Activated CD4-positive, alpha-beta T cell treated with anti-CD3 and anti-CD28 coated beads, Interleukin-2, amount 10 ng/mL, durations not matched to agents 7 days and 5 days (primary cell): ENCODE measurements around the gene USP46. TPM values are rescaled to one million over a fixed set of nuclear protein-coding genes. Genes with fewer than 3 reads are reported as not detected.

Source experiments
- CTCF ChIA-PET: fragments of 350-600 bp; sonication (Branson Sonifier 250); formaldehyde crosslinking; loops from one replicate; lab custom pipeline; 2021; ENCODE audit warnings: antibody characterized with exemption; lab: Charles Lee
- POLR2A ChIA-PET: fragments of 350-600 bp; sonication (Branson Sonifier 250); formaldehyde crosslinking; loops from one replicate; lab custom pipeline; 2021; ENCODE audit warnings: antibody characterized with exemption; lab: Charles Lee
- DNase-seq: peaks from one replicate; pipeline ENCODE4 v3.0.0-alpha.2; 2020
- H3K27ac Mint-ChIP-seq: one replicate; pipeline ENCODE4 v1.8.0; 2021; ENCODE audit warnings: mild to moderate bottlenecking, moderate library complexity, mixed read lengths
- H3K27me3 Mint-ChIP-seq: one replicate; pipeline ENCODE4 v1.8.0; 2021; ENCODE audit warnings: mixed read lengths
- H3K36me3 Mint-ChIP-seq: one replicate; pipeline ENCODE4 v1.8.0; 2021; ENCODE audit warnings: low read depth, mixed read lengths
- H3K4me1 Mint-ChIP-seq: one replicate; pipeline ENCODE4 v1.8.0; 2021; ENCODE audit warnings: mixed read lengths
- H3K4me3 Mint-ChIP-seq: one replicate; pipeline ENCODE4 v1.8.0; 2021; ENCODE audit warnings: mild to moderate bottlenecking, moderate library complexity, mixed read lengths
- H3K9me3 Mint-ChIP-seq: one replicate; pipeline ENCODE4 v1.8.0; 2021; ENCODE audit warnings: mixed read lengths
- total RNA-seq, 2 experiments: library from RNA; stranded (reverse); gene quantifications; one replicate each; pipeline ENCODE4 v1.2.3, GENCODE V29; 2021

USP46 gene
- total RNA-seq, 2 experiments from 2014 or later: 8.7 to 8.9 TPM

- H3K4me3 Mint-ChIP-seq: no peak overlapping the region
- CTCF ChIA-PET: no interaction called here
These were observed 82.8 kb downstream of the USP46 start for GRCh38 chr4:52576326-52576725.

GRCh38 chr4:52575406-52575805 is 83.7 kb downstream of the USP46 start:
- POLR2A ChIA-PET: no interaction called here

More at GRCh38 chr4:52576326-52576725, 82.8 kb downstream of the USP46 start:
- POLR2A ChIA-PET: no interaction called here
- no peak for DNase-seq
- no peaks in the 10 kb centered on the region for H3K36me3 Mint-ChIP-seq
- H3K27ac Mint-ChIP-seq: no peak overlapping the region
- no peaks in the 10 kb centered on the region for H3K4me1 Mint-ChIP-seq
- peaks cover 4% of the 10 kb centered on the region for H3K27me3 Mint-ChIP-seq
- H3K9me3 Mint-ChIP-seq: no peaks in the 10 kb centered on the region

GRCh38 chr4:52574036-52574435 is 85.1 kb downstream of the USP46 start:
- H3K27ac Mint-ChIP-seq: no peak overlapping the region
- no peaks in the 10 kb centered on the region for H3K4me1 Mint-ChIP-seq
- DNase-seq: no peak
- CTCF ChIA-PET: no interaction called here
- H3K4me3 Mint-ChIP-seq: no peak overlapping the region
- peaks cover 4% of the 10 kb centered on the region for H3K27me3 Mint-ChIP-seq
- H3K36me3 Mint-ChIP-seq: no peaks in the 10 kb centered on the region
- H3K9me3 Mint-ChIP-seq: no peaks in the 10 kb centered on the region
- POLR2A ChIA-PET: no interaction called here

More at GRCh38 chr4:52575406-52575805, 83.7 kb downstream of the USP46 start:
- CTCF ChIA-PET: no interaction called here
- no peaks in the 10 kb centered on the region for H3K36me3 Mint-ChIP-seq
- DNase-seq: no peak
- no peaks in the 10 kb centered on the region for H3K4me1 Mint-ChIP-seq
- peaks cover 4% of the 10 kb centered on the region for H3K27me3 Mint-ChIP-seq
- no peak overlapping the region for H3K4me3 Mint-ChIP-seq
- H3K27ac Mint-ChIP-seq: no peak overlapping the region
- no peaks in the 10 kb centered on the region for H3K9me3 Mint-ChIP-seq

GRCh38 chr4:52573551-52573950 is 85.5 kb downstream of the USP46 start:
- Mint-ChIP-seq H3K27ac (no peak overlapping the region), H3K4me3 (no peak overlapping the region), H3K27me3 (peaks cover 4% of the 10 kb centered on the region), H3K4me1 (no peaks in the 10 kb centered on the region), H3K9me3 (no peaks in the 10 kb centered on the region), H3K36me3 (no peaks in the 10 kb centered on the region)
- CTCF ChIA-PET: no interaction called here
- DNase-seq: no peak
- POLR2A ChIA-PET: no interaction called here

- ChIA-PET POLR2A (no interaction called here), CTCF (no interaction called here)
- H3K4me1 Mint-ChIP-seq: no peaks in the 10 kb centered on the region
- H3K4me3 Mint-ChIP-seq: no peak overlapping the region
- H3K27ac Mint-ChIP-seq: no peak overlapping the region
- DNase-seq: no peak
- H3K27me3 Mint-ChIP-seq: peaks cover 4% of the 10 kb centered on the region
- no peaks in the 10 kb centered on the region for H3K9me3 Mint-ChIP-seq
- H3K36me3 Mint-ChIP-seq: no peaks in the 10 kb centered on the region
These were observed 86.1 kb downstream of the USP46 start for GRCh38 chr4:52572936-52573485.

- Mint-ChIP-seq H3K36me3 (no peaks in the 10 kb centered on the region), H3K4me1 (no peaks in the 10 kb centered on the region), H3K27me3 (peaks cover 3% of the 10 kb centered on the region), H3K27ac (no peak overlapping the region), H3K9me3 (no peaks in the 10 kb centered on the region), H3K4me3 (no peak overlapping the region)
- ChIA-PET POLR2A (no interaction called here), CTCF (no interaction called here)
- no peak for DNase-seq
These were observed 90.8 kb downstream of the USP46 start for GRCh38 chr4:52568351-52568750.

GRCh38 chr4:52566136-52567031 is 92.7 kb downstream of the USP46 start:
- no peaks in the 10 kb centered on the region for H3K9me3 Mint-ChIP-seq
- no peak overlapping the region for H3K4me3 Mint-ChIP-seq
- peaks cover 3% of the 10 kb centered on the region for H3K27me3 Mint-ChIP-seq
- POLR2A ChIA-PET: no interaction called here
- no peak for DNase-seq
- H3K4me1 Mint-ChIP-seq: no peaks in the 10 kb centered on the region
- CTCF ChIA-PET: no interaction called here
- H3K27ac Mint-ChIP-seq: no peak overlapping the region
- H3K36me3 Mint-ChIP-seq: no peaks in the 10 kb centered on the region

GRCh38 chr4:52560844-52561280 is 98.2 kb downstream of the USP46 start:
- CTCF ChIA-PET: no interaction called here
- Mint-ChIP-seq H3K4me1 (no peaks in the 10 kb centered on the region), H3K9me3 (no peaks in the 10 kb centered on the region), H3K27me3 (peaks cover 6% of the 10 kb centered on the region), H3K27ac (no peak overlapping the region), H3K4me3 (no peak overlapping the region), H3K36me3 (no peaks in the 10 kb centered on the region)
- no peak for DNase-seq
- POLR2A ChIA-PET: no interaction called here

- no peaks in the 10 kb centered on the region for H3K9me3 Mint-ChIP-seq
- CTCF ChIA-PET: no interaction called here
These were observed 103.8 kb downstream of the USP46 start for GRCh38 chr4:52555356-52555716.

GRCh38 chr4:52554612-52555355 is 104.3 kb downstream of the USP46 start:
- POLR2A ChIA-PET: no interaction called here
- Mint-ChIP-seq H3K9me3 (no peaks in the 10 kb centered on the region), H3K27me3 (peaks cover 8% of the 10 kb centered on the region), H3K4me3 (no peak overlapping the region), H3K36me3 (no peaks in the 10 kb centered on the region), H3K27ac (no peak overlapping the region), H3K4me1 (no peaks in the 10 kb centered on the region)
- DNase-seq: no peak
- CTCF ChIA-PET: interaction anchor here (0.9 kb wide), 1 partner anchor 54 kb away, joined by 3 read pairs; no protein-coding TSS in a partner anchor

More at GRCh38 chr4:52555356-52555716, 103.8 kb downstream of the USP46 start:
- Mint-ChIP-seq H3K27ac (no peak overlapping the region), H3K27me3 (peaks cover 8% of the 10 kb centered on the region), H3K4me3 (no peak overlapping the region), H3K36me3 (no peaks in the 10 kb centered on the region), H3K4me1 (no peaks in the 10 kb centered on the region)
- POLR2A ChIA-PET: no interaction called here
- DNase-seq: no peak

- Mint-ChIP-seq H3K36me3 (no peaks in the 10 kb centered on the region), H3K9me3 (no peaks in the 10 kb centered on the region), H3K27me3 (peaks cover 8% of the 10 kb centered on the region), H3K4me1 (no peaks in the 10 kb centered on the region), H3K4me3 (no peak overlapping the region), H3K27ac (no peak overlapping the region)
- CTCF ChIA-PET: no interaction called here
- POLR2A ChIA-PET: no interaction called here
- DNase-seq: no peak
These were observed 106.3 kb downstream of the USP46 start for GRCh38 chr4:52552778-52553177.

GRCh38 chr4:52551487-52551886 is 107.6 kb downstream of the USP46 start:
- no peaks in the 10 kb centered on the region for H3K4me1 Mint-ChIP-seq
- DNase-seq: no peak
- CTCF ChIA-PET: no interaction called here
- POLR2A ChIA-PET: no interaction called here
- H3K27me3 Mint-ChIP-seq: peaks cover 4% of the 10 kb centered on the region
- H3K9me3 Mint-ChIP-seq: no peaks in the 10 kb centered on the region
- no peak overlapping the region for H3K4me3 Mint-ChIP-seq
- no peaks in the 10 kb centered on the region for H3K36me3 Mint-ChIP-seq
- H3K27ac Mint-ChIP-seq: no peak overlapping the region

- DNase-seq: no peak
- Mint-ChIP-seq H3K27me3 (peaks cover 3% of the 10 kb centered on the region), H3K36me3 (no peaks in the 10 kb centered on the region), H3K9me3 (no peaks in the 10 kb centered on the region), H3K27ac (no peak overlapping the region), H3K4me1 (no peaks in the 10 kb centered on the region), H3K4me3 (no peak overlapping the region)
- ChIA-PET CTCF (no interaction called here), POLR2A (no interaction called here)
These were observed 108.9 kb downstream of the USP46 start for GRCh38 chr4:52550186-52550585.
